ENCODE results near the gene VPREB3.

The VPREB3 gene

DNA sequence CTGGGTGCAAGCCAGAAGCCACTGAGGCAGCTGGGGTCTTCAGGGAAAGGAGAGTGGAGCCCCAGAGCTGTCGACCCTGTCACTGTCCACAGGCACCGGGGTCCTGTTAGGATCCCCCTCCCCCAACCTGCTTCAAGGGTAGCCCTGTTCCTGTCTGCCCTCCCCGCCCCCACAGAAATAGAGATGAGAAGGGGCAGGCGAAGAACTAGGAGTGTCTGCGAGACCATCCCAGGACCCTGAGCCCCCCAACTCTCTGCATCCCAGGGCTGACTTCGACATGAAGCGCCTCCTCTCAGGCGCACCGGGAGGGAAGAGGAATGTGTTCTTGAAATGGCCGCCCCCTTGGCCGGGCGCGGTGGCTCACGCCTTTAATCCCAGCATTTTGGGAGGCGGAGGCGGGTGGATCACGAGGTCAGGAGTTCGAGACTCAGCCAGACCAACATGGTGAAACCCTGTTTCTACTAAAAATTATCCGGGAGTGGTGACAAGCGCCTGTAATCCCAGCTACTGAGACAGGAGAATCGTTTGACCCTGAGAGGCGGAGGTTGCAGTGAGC is 2.7 kb downstream of the VPREB3 start:
- TF ChIP-seq, protein P1, sequence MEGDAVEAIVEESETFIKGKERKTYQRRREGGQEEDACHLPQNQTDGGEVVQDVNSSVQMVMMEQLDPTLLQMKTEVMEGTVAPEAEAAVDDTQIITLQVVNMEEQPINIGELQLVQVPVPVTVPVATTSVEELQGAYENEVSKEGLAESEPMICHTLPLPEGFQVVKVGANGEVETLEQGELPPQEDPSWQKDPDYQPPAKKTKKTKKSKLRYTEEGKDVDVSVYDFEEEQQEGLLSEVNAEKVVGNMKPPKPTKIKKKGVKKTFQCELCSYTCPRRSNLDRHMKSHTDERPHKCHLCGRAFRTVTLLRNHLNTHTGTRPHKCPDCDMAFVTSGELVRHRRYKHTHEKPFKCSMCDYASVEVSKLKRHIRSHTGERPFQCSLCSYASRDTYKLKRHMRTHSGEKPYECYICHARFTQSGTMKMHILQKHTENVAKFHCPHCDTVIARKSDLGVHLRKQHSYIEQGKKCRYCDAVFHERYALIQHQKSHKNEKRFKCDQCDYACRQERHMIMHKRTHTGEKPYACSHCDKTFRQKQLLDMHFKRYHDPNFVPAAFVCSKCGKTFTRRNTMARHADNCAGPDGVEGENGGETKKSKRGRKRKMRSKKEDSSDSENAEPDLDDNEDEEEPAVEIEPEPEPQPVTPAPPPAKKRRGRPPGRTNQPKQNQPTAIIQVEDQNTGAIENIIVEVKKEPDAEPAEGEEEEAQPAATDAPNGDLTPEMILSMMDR (IDR thresholded peaks at IDR 0.05) = no peak

DNA sequence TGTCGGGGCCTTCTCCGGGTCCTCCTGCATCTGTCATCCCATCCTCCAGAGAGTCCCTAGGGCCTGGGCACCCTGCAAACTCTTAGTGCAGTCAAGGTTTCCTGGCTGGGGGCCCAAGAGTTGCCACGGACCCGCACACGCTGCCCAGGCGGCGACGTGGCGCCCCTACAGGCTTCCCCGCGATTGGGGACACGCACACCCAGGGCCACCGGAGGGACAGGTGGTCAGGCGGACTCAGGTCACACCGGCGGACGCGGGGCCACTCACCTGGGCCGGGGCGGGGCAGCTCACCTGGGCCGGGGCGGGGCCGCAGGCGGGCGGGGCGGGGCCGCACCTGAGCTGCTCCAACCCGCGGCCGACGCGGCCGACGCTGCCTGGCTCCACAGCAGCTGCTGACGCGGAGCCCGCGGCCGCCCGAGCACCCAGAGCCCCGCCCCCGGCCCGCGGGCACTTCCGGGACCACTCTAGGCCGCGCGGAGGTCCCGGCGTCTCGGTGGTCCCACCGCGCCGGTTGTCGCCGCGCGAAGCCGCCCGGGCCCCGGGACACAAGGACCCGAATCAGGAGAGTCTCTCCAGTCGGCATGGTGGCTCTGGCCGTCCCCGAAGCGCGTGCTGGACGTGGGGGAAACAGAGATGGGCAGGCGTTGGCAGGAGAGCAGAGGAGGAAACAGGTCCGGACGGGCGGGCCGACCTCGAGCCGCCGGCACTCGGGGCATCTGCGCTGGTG is 3.3 kb downstream of the VPREB3 start, which contains the start of gene ZNF70:
Gene ZNF70 (minus strand): TSS at position 399 of the 727 bp plus-strand sequence. CDS start 5,972 bp downstream, outside the sequence.
- TF ChIP-seq, protein P1 (IDR thresholded peaks at IDR 0.05) = no peak

DNA sequence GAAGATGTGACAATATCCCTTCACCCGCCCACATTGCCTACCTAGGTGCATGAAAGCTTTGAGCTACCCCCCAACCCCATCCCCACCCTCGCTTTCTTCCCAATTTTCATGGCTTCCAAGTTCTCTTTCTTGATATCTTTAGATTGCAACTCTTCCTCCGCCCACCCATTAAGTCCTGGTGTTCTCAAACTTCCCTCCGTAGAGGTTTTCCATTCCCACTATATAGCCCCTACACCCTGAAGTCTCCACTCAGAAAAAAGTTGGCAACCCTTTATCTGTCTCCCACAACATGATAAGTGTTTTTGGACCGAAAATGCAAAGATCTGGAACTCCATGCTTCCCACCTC is 3.9 kb downstream of the VPREB3 start:
- TF ChIP-seq, protein P1 (IDR thresholded peaks at IDR 0.05) = no peak

DNA sequence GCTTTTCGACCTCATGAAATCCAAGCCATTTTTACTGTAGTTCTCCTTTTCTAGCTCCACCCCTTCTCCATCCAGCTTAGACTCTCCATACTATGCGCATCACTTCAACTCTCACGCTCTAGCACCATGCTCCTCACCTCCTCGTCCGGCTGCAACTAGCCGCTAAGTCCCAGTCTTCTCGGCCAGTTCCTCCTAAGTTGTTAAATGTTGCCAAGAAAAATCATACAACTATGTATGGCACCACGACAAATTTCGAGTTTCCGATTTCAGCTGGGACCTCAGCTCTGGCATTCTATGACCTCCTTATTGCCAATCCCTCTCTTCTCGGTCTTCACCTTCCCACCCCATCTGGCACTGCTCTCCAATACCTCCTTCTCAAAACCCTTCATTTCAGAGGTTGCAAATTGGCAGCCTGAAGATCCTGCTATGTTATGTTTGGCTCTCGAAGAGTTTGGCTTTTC is 4.4 kb downstream of the VPREB3 start:
- TF ChIP-seq, protein P1 (IDR thresholded peaks at IDR 0.05) = no peak

DNA sequence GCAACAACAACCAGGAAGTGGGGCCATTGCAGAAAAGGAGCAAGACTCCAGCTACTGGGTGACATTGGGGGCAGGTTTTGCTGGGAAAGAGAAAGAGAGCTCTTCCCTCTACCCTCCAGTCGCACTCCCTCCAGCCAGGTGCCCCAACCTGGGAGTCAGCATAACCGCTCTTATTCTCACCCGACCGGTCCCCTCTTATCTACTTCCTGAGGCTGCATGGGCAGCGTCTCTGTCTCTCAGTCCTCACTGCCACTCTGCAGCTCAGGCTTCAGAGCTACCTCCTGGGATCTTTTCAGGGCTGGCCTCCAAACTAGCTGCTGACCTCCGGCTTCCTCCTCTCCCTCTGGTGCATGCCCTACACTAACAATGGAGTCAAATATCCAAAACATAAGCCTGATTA is 8.4 kb downstream of the VPREB3 start:
- TF ChIP-seq, protein P1 (IDR thresholded peaks at IDR 0.05) = no peak

DNA sequence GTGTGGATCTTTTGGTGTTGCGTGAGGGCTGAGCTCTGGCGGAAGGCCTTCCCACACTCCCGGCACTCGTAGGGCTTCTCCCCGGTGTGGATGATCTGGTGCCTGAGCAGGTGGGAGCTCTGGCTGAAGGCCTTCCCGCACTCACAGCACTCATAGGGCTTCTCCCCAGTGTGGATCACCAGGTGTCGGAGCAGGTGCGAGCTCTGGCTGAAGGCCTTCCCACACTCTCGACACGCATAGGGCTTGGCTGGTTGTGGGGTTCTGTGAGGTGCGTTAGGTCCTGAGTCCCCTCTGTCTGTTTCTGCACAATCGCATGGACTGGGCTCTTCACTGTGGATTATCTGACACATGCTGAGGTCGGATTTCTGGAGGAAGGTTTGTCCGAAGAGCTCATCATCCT is 9.7 kb downstream of the VPREB3 start:
- TF ChIP-seq, protein P1 (IDR thresholded peaks at IDR 0.05) = no peak

DNA sequence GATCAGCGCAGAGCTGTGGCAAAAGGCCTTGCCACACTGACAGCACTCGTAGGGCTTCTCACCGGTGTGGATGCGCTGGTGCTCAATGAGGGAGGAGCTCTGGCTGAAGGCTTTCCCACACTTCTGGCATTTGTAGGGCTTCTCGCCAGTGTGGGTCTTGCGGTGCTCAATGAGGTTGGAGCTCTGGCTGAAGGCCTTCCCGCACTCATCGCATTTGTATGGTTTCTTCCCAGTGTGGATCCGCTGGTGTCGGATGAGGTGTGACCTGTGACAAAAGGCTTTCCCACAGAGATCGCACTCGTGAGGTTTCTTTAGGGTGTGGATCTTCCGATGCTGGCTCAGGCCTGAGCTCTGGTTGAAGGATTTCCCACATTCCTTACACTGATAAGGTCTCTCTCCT is 10.2 kb downstream of the VPREB3 start:
- TF ChIP-seq, protein P1 (IDR thresholded peaks at IDR 0.05) = no peak

Data from LNCAP (cell line).